AML-193 (cell line): ENCODE measurements around the gene DCAF11.
"Not testable (repeated sequence)": the region's sequence is repeated elsewhere in the genome, so short reads cannot be mapped to it uniquely, and the experiment has no call there.

Experiments used
- DNase-seq, 2 experiments: peaks; one replicate each; lab custom pipeline; 2025; lab: John Stamatoyannopoulos, UW

The DCAF11 gene

GRCh38 chr14:24096545-24097181 lies 17.9 kb upstream of the DCAF11 start:
- no peak for DNase-seq

- DNase-seq: no peak
Measured at GRCh38 chr14:24098229-24098926, 16.2 kb upstream of the DCAF11 start.

GRCh38 chr14:24098927-24099813 lies 15.4 kb upstream of the DCAF11 start:
- no peak for DNase-seq

GRCh38 chr14:24100197-24100981 lies 14.2 kb upstream of the DCAF11 start:
- DNase-seq: peak; percentile 17 to 21

- no peak for DNase-seq
Measured at GRCh38 chr14:24100982-24101494, 13.5 kb upstream of the DCAF11 start.

GRCh38 chr14:24102357-24103048 lies 12.1 kb upstream of the DCAF11 start:
- no peak for DNase-seq

- no peak for DNase-seq
Measured at GRCh38 chr14:24103451-24103850, 11.1 kb upstream of the DCAF11 start.

- DNase-seq: not testable (repeated sequence)
Measured at GRCh38 chr14:24105609-24106239, 8.9 kb upstream of the DCAF11 start.

- DNase-seq: no peak
Measured at GRCh38 chr14:24106672-24107271, 7.8 kb upstream of the DCAF11 start.

- no peak for DNase-seq
Measured at GRCh38 chr14:24108336-24108874, 6.2 kb upstream of the DCAF11 start.

- DNase-seq: no peak
Measured at GRCh38 chr14:24110060-24110459, 4.5 kb upstream of the DCAF11 start.

GRCh38 chr14:24110523-24110922 lies 4.1 kb upstream of the DCAF11 start:
- DNase-seq: no peak

- peak in 1 of 2 experiments; percentile 34 for DNase-seq
Measured at GRCh38 chr14:24113379-24113800, 1.2 kb upstream of the DCAF11 start.

GRCh38 chr14:24113801-24114531 lies 611 bp upstream of the DCAF11 start:
- DNase-seq: peak; percentile 88 to 94

- no peak for DNase-seq
Measured at GRCh38 chr14:24115422-24116127, 998 bp downstream of the DCAF11 start.

GRCh38 chr14:24116128-24116814 lies 1.7 kb downstream of the DCAF11 start:
- no peak for DNase-seq

GRCh38 chr14:24117179-24117578 lies 2.6 kb downstream of the DCAF11 start:
- DNase-seq: no peak

GRCh38 chr14:24119691-24120090 lies 5.1 kb downstream of the DCAF11 start:
- no peak for DNase-seq
